IPS-20b (cell line): ENCODE measurements around the gene ING1.
"Not testable (repeated sequence)": the region's sequence is repeated elsewhere in the genome, so short reads cannot be mapped to it uniquely, and the experiment has no call there.

ENCODE experiments used
- H3K27ac ChIP-seq: one replicate; pipeline ENCODE4 v1.5.1; 2013; ENCODE audit warnings: low read length
- H3K27me3 ChIP-seq: 2 replicates; pipeline ENCODE4 v1.6.1; 2013; ENCODE audit warnings: mild to moderate bottlenecking, low read length, inconsistent platforms; ENCODE audit not compliant: insufficient read depth
- H3K36me3 ChIP-seq: 2 replicates; pipeline ENCODE4 v1.6.1; 2013; ENCODE audit warnings: low read depth, mild to moderate bottlenecking, inconsistent platforms, low read length, moderate library complexity; ENCODE audit not compliant: insufficient read depth
- H3K4me1 ChIP-seq: 2 replicates; pipeline ENCODE4 v1.6.1; 2013; ENCODE audit warnings: mild to moderate bottlenecking, control low read depth, inconsistent platforms, low read length, moderate library complexity; ENCODE audit not compliant: insufficient read depth
- H3K4me3 ChIP-seq: 2 replicates; pipeline ENCODE4 v1.5.1; 2013; ENCODE audit warnings: mild to moderate bottlenecking, low read length, inconsistent platforms
- H3K9ac ChIP-seq: 2 replicates; pipeline ENCODE4 v1.6.1; 2013; ENCODE audit warnings: low read depth, mild to moderate bottlenecking, inconsistent platforms, low read length, moderate library complexity
- H3K9me3 ChIP-seq: 2 replicates; pipeline ENCODE4 v1.6.1; 2013; ENCODE audit warnings: mild to moderate bottlenecking, low read depth, low read length, inconsistent platforms; ENCODE audit not compliant: insufficient read depth

ING1 gene

GRCh38 chr13:110696776-110697175, 16.7 kb upstream of the ING1 start:
- H3K36me3 ChIP-seq, result peaks cover 58% of the 10 kb centered on the region
- no peak overlapping the region for H3K4me3 ChIP-seq
- H3K9me3 ChIP-seq, result no peaks in the 10 kb centered on the region
- no peaks in the 10 kb centered on the region for H3K27me3 ChIP-seq
- H3K9ac ChIP-seq, result no peak overlapping the region
- no peaks in the 10 kb centered on the region for H3K4me1 ChIP-seq
- H3K27ac ChIP-seq, result no peak overlapping the region

GRCh38 chr13:110697842-110698241, 15.7 kb upstream of the ING1 start:
- no peaks in the 10 kb centered on the region for H3K4me1 ChIP-seq
- no peak overlapping the region for H3K9ac ChIP-seq
- no peak overlapping the region for H3K27ac ChIP-seq
- no peaks in the 10 kb centered on the region for H3K27me3 ChIP-seq
- peaks cover 62% of the 10 kb centered on the region for H3K36me3 ChIP-seq
- no peak overlapping the region for H3K4me3 ChIP-seq
- no peaks in the 10 kb centered on the region for H3K9me3 ChIP-seq

GRCh38 chr13:110698689-110699088, 14.8 kb upstream of the ING1 start:
- Histone ChIP-seq H3K27me3 (no peaks in the 10 kb centered on the region), H3K36me3 (peaks cover 62% of the 10 kb centered on the region), H3K9me3 (no peaks in the 10 kb centered on the region), H3K4me1 (no peaks in the 10 kb centered on the region), H3K4me3 (no peak overlapping the region), H3K27ac (no peak overlapping the region), H3K9ac (no peak overlapping the region)

- Histone ChIP-seq H3K4me3 (no peak overlapping the region), H3K27me3 (no peaks in the 10 kb centered on the region), H3K36me3 (peaks cover 59% of the 10 kb centered on the region), H3K4me1 (no peaks in the 10 kb centered on the region), H3K9ac (no peak overlapping the region), H3K27ac (no peak overlapping the region), H3K9me3 (no peaks in the 10 kb centered on the region)
Measured at GRCh38 chr13:110699148-110700145, 14.1 kb upstream of the ING1 start.

GRCh38 chr13:110700186-110700585, 13.3 kb upstream of the ING1 start:
- Histone ChIP-seq H3K9me3 (no peaks in the 10 kb centered on the region), H3K27ac (no peak overlapping the region), H3K4me3 (no peak overlapping the region), H3K4me1 (no peaks in the 10 kb centered on the region), H3K27me3 (no peaks in the 10 kb centered on the region), H3K36me3 (peaks cover 59% of the 10 kb centered on the region), H3K9ac (no peak overlapping the region)

GRCh38 chr13:110700641-110701040, 12.9 kb upstream of the ING1 start:
- no peaks in the 10 kb centered on the region for H3K4me1 ChIP-seq
- H3K9me3 ChIP-seq, result no peaks in the 10 kb centered on the region
- H3K4me3 ChIP-seq, result no peak overlapping the region
- H3K9ac ChIP-seq, result no peak overlapping the region
- H3K27ac ChIP-seq, result no peak overlapping the region
- H3K36me3 ChIP-seq, result peaks cover 59% of the 10 kb centered on the region
- no peaks in the 10 kb centered on the region for H3K27me3 ChIP-seq

- H3K9ac ChIP-seq, H3K9me3 ChIP-seq, H3K4me3 ChIP-seq, H3K4me1 ChIP-seq, H3K27ac ChIP-seq, H3K27me3 ChIP-seq: not testable (repeated sequence)
- H3K36me3 ChIP-seq, result peaks cover 59% of the 10 kb centered on the region
Measured at GRCh38 chr13:110701061-110701460, 12.4 kb upstream of the ING1 start.

- Histone ChIP-seq H3K9ac (no peak overlapping the region), H3K27me3 (no peaks in the 10 kb centered on the region), H3K27ac (no peak overlapping the region), H3K9me3 (no peaks in the 10 kb centered on the region), H3K4me1 (no peaks in the 10 kb centered on the region), H3K36me3 (peaks cover 52% of the 10 kb centered on the region), H3K4me3 (no peak overlapping the region)
Measured at GRCh38 chr13:110702089-110702488, 11.4 kb upstream of the ING1 start.

GRCh38 chr13:110702591-110703526, 10.6 kb upstream of the ING1 start:
- Histone ChIP-seq H3K9me3 (no peaks in the 10 kb centered on the region), H3K4me1 (no peaks in the 10 kb centered on the region), H3K36me3 (peaks cover 44% of the 10 kb centered on the region), H3K27ac (no peak overlapping the region), H3K9ac (no peak overlapping the region), H3K4me3 (no peak overlapping the region), H3K27me3 (no peaks in the 10 kb centered on the region)

GRCh38 chr13:110705356-110705825, 8.1 kb upstream of the ING1 start:
- Histone ChIP-seq H3K9me3 (no peaks in the 10 kb centered on the region), H3K4me3 (peak overlapping the region; percentile 62), H3K36me3 (peaks cover 20% of the 10 kb centered on the region), H3K9ac (peak overlapping the region; percentile 82; the same call in 1 of the 2 replicates), H3K27ac (no peak overlapping the region), H3K4me1 (no peaks in the 10 kb centered on the region), H3K27me3 (no peaks in the 10 kb centered on the region)

- no peaks in the 10 kb centered on the region for H3K9me3 ChIP-seq
- peak within 1 kb of the TSS; percentile 62 for H3K4me3 ChIP-seq
- H3K9ac ChIP-seq, result peak within 1 kb of the TSS; percentile 82; the same call in 1 of the 2 replicates
- H3K36me3 ChIP-seq, result peaks cover 14% of the 10 kb centered on the region; the same call in 1 of the 2 replicates
- no peak within 1 kb of the TSS for H3K27ac ChIP-seq
- H3K4me1 ChIP-seq, result no peaks in the 10 kb centered on the region
- H3K27me3 ChIP-seq, result no peaks in the 10 kb centered on the region
Measured at GRCh38 chr13:110705826-110706569, 7.5 kb upstream of the ING1 start, which contains the start of gene CARS2. TSS of gene CARS2 (minus strand) at chr13:110706116. CDS start at chr13:110706093, 23 bp downstream.
